Ovary (tissue), 3 donors: Measurements from ENCODE around the gene RRH.

ENCODE experiments used
- EP300 ChIP-seq: sonication (generic); formaldehyde crosslinking; IDR thresholded peaks from one replicate; pipeline ENCODE4 v1.6.1; 2017; ENCODE audit warnings: antibody characterized with exemption
- POLR2A ChIP-seq: fragments of 450-650 bp; IDR thresholded peaks from one replicate; pipeline ENCODE4 v1.6.1; 2017; ENCODE audit warnings: antibody characterized with exemption, mild to moderate bottlenecking, moderate library complexity
- TF ChIP-seq, protein P1 (sequence below), 3 donors: fragments of 450-650 bp in 2 of 3; fragments of 200-600 bp in 1 of 3; IDR thresholded peaks; one replicate each; pipeline versions ENCODE4 v1.5.1 to v1.8.0; 2016 to 2022; ENCODE audit warnings: antibody characterized with exemption in 3 of 3, mild to moderate bottlenecking in 1 of 3
- donor health status: DM: no; HTN: no; CAD: no.

DNA sequence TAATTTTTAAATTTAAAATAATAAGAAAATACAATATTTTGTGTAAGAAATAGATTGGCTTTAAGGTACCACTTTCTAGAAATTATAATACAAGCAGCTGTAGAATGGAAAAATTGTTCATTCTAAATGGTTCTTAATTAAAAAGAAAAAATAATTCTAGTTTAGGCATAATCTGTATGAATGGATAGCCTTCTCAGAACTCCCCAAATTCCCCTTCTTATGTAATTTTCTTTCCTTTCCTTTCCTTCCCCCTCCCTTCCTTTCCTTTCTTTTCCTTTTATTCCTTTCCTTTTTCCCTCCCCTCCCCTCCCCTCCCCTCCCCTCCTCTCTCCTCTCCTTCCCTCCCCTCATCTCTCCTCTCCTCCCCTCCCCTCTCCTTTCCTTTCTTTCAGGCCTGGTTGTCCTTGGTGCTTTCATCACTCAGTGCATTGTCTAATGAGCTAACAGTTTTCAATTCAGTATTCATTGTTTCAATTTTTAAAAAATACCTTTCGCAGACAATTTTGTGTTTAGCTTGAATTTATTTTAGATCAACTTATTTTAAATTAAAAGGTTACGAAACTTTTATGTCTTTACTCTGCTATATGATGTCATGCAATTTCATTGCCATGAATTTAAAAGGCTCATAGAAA is 49.0 kb downstream of the RRH start:
- TF ChIP-seq, protein P1, sequence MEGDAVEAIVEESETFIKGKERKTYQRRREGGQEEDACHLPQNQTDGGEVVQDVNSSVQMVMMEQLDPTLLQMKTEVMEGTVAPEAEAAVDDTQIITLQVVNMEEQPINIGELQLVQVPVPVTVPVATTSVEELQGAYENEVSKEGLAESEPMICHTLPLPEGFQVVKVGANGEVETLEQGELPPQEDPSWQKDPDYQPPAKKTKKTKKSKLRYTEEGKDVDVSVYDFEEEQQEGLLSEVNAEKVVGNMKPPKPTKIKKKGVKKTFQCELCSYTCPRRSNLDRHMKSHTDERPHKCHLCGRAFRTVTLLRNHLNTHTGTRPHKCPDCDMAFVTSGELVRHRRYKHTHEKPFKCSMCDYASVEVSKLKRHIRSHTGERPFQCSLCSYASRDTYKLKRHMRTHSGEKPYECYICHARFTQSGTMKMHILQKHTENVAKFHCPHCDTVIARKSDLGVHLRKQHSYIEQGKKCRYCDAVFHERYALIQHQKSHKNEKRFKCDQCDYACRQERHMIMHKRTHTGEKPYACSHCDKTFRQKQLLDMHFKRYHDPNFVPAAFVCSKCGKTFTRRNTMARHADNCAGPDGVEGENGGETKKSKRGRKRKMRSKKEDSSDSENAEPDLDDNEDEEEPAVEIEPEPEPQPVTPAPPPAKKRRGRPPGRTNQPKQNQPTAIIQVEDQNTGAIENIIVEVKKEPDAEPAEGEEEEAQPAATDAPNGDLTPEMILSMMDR (IDR thresholded peaks at IDR 0.05), result no peak
- TF ChIP-seq EP300 (no peak), POLR2A (no peak)
